Ovary (tissue), 3 donors: ENCODE measurements around the gene LIPC.

Experiments
- POLR2A ChIP-seq: fragments of 450-650 bp; IDR thresholded peaks from one replicate; pipeline ENCODE4 v1.6.1; 2017; ENCODE audit warnings: antibody characterized with exemption, mild to moderate bottlenecking, moderate library complexity
- TF ChIP-seq, protein P1 (sequence below), 3 donors: fragments of 450-650 bp in 2 of 3; fragments of 200-600 bp in 1 of 3; IDR thresholded peaks; one replicate each; pipeline versions ENCODE4 v1.5.1 to v1.8.0; 2016 to 2022; ENCODE audit warnings: antibody characterized with exemption in 3 of 3, mild to moderate bottlenecking in 1 of 3
- donor health status: DM: no; HTN: no; CAD: no.

DNA sequence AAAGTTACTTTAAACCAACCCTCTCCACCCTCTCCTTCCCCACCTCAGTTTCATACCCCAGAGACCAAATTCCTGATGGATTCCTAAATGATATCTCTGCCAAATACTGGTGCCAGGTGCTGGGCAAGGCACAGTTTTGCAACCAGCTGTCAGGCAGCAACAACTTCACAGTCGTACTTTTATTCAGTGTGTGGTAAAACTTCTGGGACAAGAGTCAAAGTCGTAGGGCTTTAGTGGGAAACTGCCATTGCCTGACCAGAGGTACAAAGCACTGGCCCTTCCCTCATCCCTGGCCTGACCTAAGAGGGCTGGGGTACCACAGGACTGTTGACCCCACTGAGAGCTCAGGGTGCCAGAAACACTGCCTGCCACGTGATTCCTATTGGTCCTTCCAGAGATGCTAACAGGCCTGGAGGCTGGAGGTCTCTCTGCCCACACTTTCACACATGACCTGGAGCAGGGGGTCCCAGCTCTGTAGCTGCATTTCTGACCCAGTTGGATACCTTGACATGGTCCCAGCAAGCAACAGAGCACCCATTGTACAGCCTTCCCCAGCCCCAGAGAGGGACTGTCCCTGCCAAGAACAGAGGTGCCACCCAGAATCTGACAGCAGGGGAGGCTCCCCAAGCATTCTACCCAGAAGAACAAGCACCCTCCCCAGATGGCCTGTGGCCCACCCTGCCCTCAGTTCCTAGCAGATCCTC lies 59.9 kb downstream of the LIPC start:
- TF ChIP-seq, protein P1, sequence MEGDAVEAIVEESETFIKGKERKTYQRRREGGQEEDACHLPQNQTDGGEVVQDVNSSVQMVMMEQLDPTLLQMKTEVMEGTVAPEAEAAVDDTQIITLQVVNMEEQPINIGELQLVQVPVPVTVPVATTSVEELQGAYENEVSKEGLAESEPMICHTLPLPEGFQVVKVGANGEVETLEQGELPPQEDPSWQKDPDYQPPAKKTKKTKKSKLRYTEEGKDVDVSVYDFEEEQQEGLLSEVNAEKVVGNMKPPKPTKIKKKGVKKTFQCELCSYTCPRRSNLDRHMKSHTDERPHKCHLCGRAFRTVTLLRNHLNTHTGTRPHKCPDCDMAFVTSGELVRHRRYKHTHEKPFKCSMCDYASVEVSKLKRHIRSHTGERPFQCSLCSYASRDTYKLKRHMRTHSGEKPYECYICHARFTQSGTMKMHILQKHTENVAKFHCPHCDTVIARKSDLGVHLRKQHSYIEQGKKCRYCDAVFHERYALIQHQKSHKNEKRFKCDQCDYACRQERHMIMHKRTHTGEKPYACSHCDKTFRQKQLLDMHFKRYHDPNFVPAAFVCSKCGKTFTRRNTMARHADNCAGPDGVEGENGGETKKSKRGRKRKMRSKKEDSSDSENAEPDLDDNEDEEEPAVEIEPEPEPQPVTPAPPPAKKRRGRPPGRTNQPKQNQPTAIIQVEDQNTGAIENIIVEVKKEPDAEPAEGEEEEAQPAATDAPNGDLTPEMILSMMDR (IDR thresholded peaks at IDR 0.05): no peak
- TF ChIP-seq POLR2A: no peak
